GM21723 (cell line): ENCODE results near the gene XYLT1.

Experiments
- ATAC-seq: cut with Tn5 transposase; IDR thresholded peaks from one replicate; pipeline ENCODE4 v1.9.1; 2021; ENCODE audit warnings: mild to moderate bottlenecking, moderate library complexity; ENCODE audit not compliant: unreplicated experiment

XYLT1 gene

GRCh38 chr16:17128791-17129190 lies 342.0 kb downstream of the XYLT1 start:
- no peak for ATAC-seq

GRCh38 chr16:17126156-17126555 lies 344.6 kb downstream of the XYLT1 start:
- no peak for ATAC-seq

- ATAC-seq = no peak
Observed at GRCh38 chr16:17125671-17126070, 345.1 kb downstream of the XYLT1 start.

- no peak for ATAC-seq
Observed at GRCh38 chr16:17117906-17118577, 352.7 kb downstream of the XYLT1 start.

- no peak for ATAC-seq
Observed at GRCh38 chr16:17116595-17117322, 354.0 kb downstream of the XYLT1 start.

- ATAC-seq = no peak
Observed at GRCh38 chr16:17109413-17109812, 361.3 kb downstream of the XYLT1 start.

- no peak for ATAC-seq
Observed at GRCh38 chr16:17108596-17108995, 362.2 kb downstream of the XYLT1 start.

- no peak for ATAC-seq
Observed at GRCh38 chr16:17107450-17107849, 363.3 kb downstream of the XYLT1 start.

GRCh38 chr16:17106243-17106791 lies 364.4 kb downstream of the XYLT1 start:
- no peak for ATAC-seq

- no peak for ATAC-seq
Observed at GRCh38 chr16:17105239-17105797, 365.4 kb downstream of the XYLT1 start.

- ATAC-seq = no peak
Observed at GRCh38 chr16:17104654-17105053, 366.1 kb downstream of the XYLT1 start.

- ATAC-seq = no peak
Observed at GRCh38 chr16:17103216-17103615, 367.5 kb downstream of the XYLT1 start.

- ATAC-seq = no peak
Observed at GRCh38 chr16:17101646-17102045, 369.1 kb downstream of the XYLT1 start.

- no peak for ATAC-seq
Observed at GRCh38 chr16:17098685-17099084, 372.1 kb downstream of the XYLT1 start.

GRCh38 chr16:17084130-17084529 lies 386.6 kb downstream of the XYLT1 start:
- no peak for ATAC-seq

- ATAC-seq = no peak
Observed at GRCh38 chr16:17083628-17084027, 387.1 kb downstream of the XYLT1 start.

- no peak for ATAC-seq
Observed at GRCh38 chr16:17082095-17082882, 388.5 kb downstream of the XYLT1 start.

- no peak for ATAC-seq
Observed at GRCh38 chr16:17080105-17080504, 390.7 kb downstream of the XYLT1 start.

- no peak for ATAC-seq
Observed at GRCh38 chr16:17078931-17079631, 391.7 kb downstream of the XYLT1 start.

GRCh38 chr16:17076818-17077498 lies 393.8 kb downstream of the XYLT1 start:
- no peak for ATAC-seq
